ENCODE measurements around the gene OR5C1. TPM values are rescaled to one million over a fixed set of nuclear protein-coding genes. Genes with fewer than 3 reads are reported as not detected.

Gene OR5C1
- total RNA-seq, 1 experiment from 2014 or later = not detected

- no peaks in the 10 kb centered on the region for H3K27me3 ChIP-seq (ENCODE audit: control insufficient read depth, insufficient read depth, low read length)
- ChIA-PET CTCF (no interaction called here), POLR2A (interaction anchor here (0.7 kb wide), 1 partner anchor 128 kb away, joined by 3 read pairs; no protein-coding TSS in a partner anchor)
- DNase-seq (ENCODE audit: low read depth, low spot score) (no peak), ATAC-seq (no peak)
- intact Hi-C loops (cut with micrococcal nuclease; ENCODE audit: unreplicated experiment) (loop anchor here (10.0 kb wide), 1 partner anchor 695 kb away; no protein-coding TSS in a partner anchor), in situ Hi-C loops (cut with HindIII; ENCODE audit: low pct_unique_long_range_greater_than_20kb, low sequenced_read_pairs) (no loop called here)
- BruUV-seq (replicated peaks) = no TSS peak
- TF ChIP-seq POLR2AphosphoS5 (IDR thresholded peaks at IDR 0.05; ENCODE audit: low read depth, low read length) (no peak), CTCF (IDR thresholded peaks at IDR 0.05) (no peak), SIN3A (IDR thresholded peaks at IDR 0.05; ENCODE audit: borderline replicate concordance, insufficient read depth, low read depth, low read length) (no peak), TCF7L2 (IDR thresholded peaks at IDR 0.05; ENCODE audit: low read depth, low read length) (0 out of 2 replicates have a peak, but pooled peaks have one; percentile 24)
- TF ChIP-seq, protein P1, sequence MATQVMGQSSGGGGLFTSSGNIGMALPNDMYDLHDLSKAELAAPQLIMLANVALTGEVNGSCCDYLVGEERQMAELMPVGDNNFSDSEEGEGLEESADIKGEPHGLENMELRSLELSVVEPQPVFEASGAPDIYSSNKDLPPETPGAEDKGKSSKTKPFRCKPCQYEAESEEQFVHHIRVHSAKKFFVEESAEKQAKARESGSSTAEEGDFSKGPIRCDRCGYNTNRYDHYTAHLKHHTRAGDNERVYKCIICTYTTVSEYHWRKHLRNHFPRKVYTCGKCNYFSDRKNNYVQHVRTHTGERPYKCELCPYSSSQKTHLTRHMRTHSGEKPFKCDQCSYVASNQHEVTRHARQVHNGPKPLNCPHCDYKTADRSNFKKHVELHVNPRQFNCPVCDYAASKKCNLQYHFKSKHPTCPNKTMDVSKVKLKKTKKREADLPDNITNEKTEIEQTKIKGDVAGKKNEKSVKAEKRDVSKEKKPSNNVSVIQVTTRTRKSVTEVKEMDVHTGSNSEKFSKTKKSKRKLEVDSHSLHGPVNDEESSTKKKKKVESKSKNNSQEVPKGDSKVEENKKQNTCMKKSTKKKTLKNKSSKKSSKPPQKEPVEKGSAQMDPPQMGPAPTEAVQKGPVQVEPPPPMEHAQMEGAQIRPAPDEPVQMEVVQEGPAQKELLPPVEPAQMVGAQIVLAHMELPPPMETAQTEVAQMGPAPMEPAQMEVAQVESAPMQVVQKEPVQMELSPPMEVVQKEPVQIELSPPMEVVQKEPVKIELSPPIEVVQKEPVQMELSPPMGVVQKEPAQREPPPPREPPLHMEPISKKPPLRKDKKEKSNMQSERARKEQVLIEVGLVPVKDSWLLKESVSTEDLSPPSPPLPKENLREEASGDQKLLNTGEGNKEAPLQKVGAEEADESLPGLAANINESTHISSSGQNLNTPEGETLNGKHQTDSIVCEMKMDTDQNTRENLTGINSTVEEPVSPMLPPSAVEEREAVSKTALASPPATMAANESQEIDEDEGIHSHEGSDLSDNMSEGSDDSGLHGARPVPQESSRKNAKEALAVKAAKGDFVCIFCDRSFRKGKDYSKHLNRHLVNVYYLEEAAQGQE (IDR thresholded peaks at IDR 0.05; ENCODE audit: insufficient read depth in 1 of 2, low read depth in 2 of 2, low read length in 1 of 2) = no peak
- H3K9me3 ChIP-seq (ENCODE audit: control insufficient read depth, insufficient read depth, low read depth, low read length) = no peaks in the 10 kb centered on the region
- H3K4me1 ChIP-seq (ENCODE audit: control insufficient read depth, insufficient read depth, low read length) = peaks cover 10% of the 10 kb centered on the region
- no peak overlapping the region for H3K4me3 ChIP-seq (ENCODE audit: low read depth in 2 of 2, low read length in 2 of 2)
- H3K36me3 ChIP-seq (ENCODE audit: control insufficient read depth, insufficient read depth, low read length) = peaks cover 11% of the 10 kb centered on the region
- H3K27ac ChIP-seq (ENCODE audit: low read length) = no peak overlapping the region
Observed at GRCh38 chr9:122819791-122820489, 31.2 kb downstream of the OR5C1 start.

GRCh38 chr9:122820490-122820845, 31.7 kb downstream of the OR5C1 start:
- CTCF ChIA-PET = no interaction called here
- H3K27me3 ChIP-seq (ENCODE audit: control insufficient read depth, insufficient read depth, low read length) = no peaks in the 10 kb centered on the region
- H3K4me1 ChIP-seq (ENCODE audit: control insufficient read depth, insufficient read depth, low read length) = peaks cover 10% of the 10 kb centered on the region
- no peak overlapping the region for H3K27ac ChIP-seq (ENCODE audit: low read length)
- in situ Hi-C loops (cut with HindIII; ENCODE audit: low pct_unique_long_range_greater_than_20kb, low sequenced_read_pairs) (no loop called here), intact Hi-C loops (cut with micrococcal nuclease; ENCODE audit: unreplicated experiment) (no loop called here)
- no peak for ATAC-seq
- BruUV-seq (replicated peaks) = no TSS peak
- TF ChIP-seq SIN3A (IDR thresholded peaks at IDR 0.05; ENCODE audit: borderline replicate concordance, insufficient read depth, low read depth, low read length) = no peak
- TF ChIP-seq POLR2AphosphoS5 (IDR thresholded peaks at IDR 0.05; ENCODE audit: low read depth, low read length) = no peak
- TF ChIP-seq CTCF (IDR thresholded peaks at IDR 0.05) = no peak
- TF ChIP-seq TCF7L2 (IDR thresholded peaks at IDR 0.05; ENCODE audit: low read depth, low read length) = no peak
- TF ChIP-seq, protein P1 (IDR thresholded peaks at IDR 0.05; ENCODE audit: insufficient read depth in 1 of 2, low read depth in 2 of 2, low read length in 1 of 2) = no peak
- no peak overlapping the region for H3K4me3 ChIP-seq (ENCODE audit: low read depth in 2 of 2, low read length in 2 of 2)
- H3K36me3 ChIP-seq (ENCODE audit: control insufficient read depth, insufficient read depth, low read length) = peaks cover 11% of the 10 kb centered on the region
- POLR2A ChIA-PET = no interaction called here
- H3K9me3 ChIP-seq (ENCODE audit: control insufficient read depth, insufficient read depth, low read depth, low read length) = no peaks in the 10 kb centered on the region
- no peak for DNase-seq (ENCODE audit: low read depth, low spot score)
